ENCODE results near the gene GNS. TPM values are rescaled to one million over a fixed set of nuclear protein-coding genes. Genes with fewer than 3 reads are reported as not detected.

The GNS gene
- total RNA-seq, 4 donors from 2014 or later: 41.9 to 56.5 (median 53.9) TPM

GRCh38 chr12:64678835-64679234 lies 80.4 kb downstream of the GNS start:
- Histone ChIP-seq H3K4me1 (peaks cover 6 to 30% of the 10 kb centered on the region in 2 donors), H3K4me3 (no peak overlapping the region), H3K36me3 (no peaks in the 10 kb centered on the region), H3K9me3 (no peaks in the 10 kb centered on the region), H3K27me3 (no peaks in the 10 kb centered on the region), H3K27ac (peak overlapping the region in 3 of 4 donors; percentile 4 to 15 (median 8))
- in situ Hi-C loops (cut with MboI; ENCODE audit: low sequenced_read_pairs in 4 of 4): no loop called here
- ATAC-seq (no peak), DNase-seq (no peak)
- intact Hi-C loops (cut with DNase I; ENCODE audit: low total_unique reads): loop anchor here (5.0 kb wide), 1 partner anchor 67 kb away; the partner anchor contains the start of gene RASSF3
- TF ChIP-seq POLR2A (IDR thresholded peaks at IDR 0.05): no peak
- no peak for TF ChIP-seq CTCF (IDR thresholded peaks at IDR 0.05 in 4 of 5, conservative IDR thresholded peaks at IDR 0.05 in 1 of 5)

- H3K4me3 ChIP-seq: no peak overlapping the region
- no peak for DNase-seq
- H3K36me3 ChIP-seq: no peaks in the 10 kb centered on the region
- no peak for ATAC-seq
- H3K9me3 ChIP-seq: no peaks in the 10 kb centered on the region
- intact Hi-C loops (cut with DNase I; ENCODE audit: low total_unique reads): loop anchor here (5.0 kb wide), 1 partner anchor 66 kb away; the partner anchor contains the start of gene RASSF3
- in situ Hi-C loops (cut with MboI; ENCODE audit: low sequenced_read_pairs in 4 of 4): no loop called here
- H3K27me3 ChIP-seq: no peaks in the 10 kb centered on the region
- TF ChIP-seq POLR2A (IDR thresholded peaks at IDR 0.05) (no peak), CTCF (IDR thresholded peaks at IDR 0.05 in 4 of 5, conservative IDR thresholded peaks at IDR 0.05 in 1 of 5) (no peak)
- H3K4me1 ChIP-seq: peaks cover 12 to 35% of the 10 kb centered on the region in 2 donors
- H3K27ac ChIP-seq: no peak overlapping the region
Measured at GRCh38 chr12:64678248-64678647, 81.0 kb downstream of the GNS start.

GRCh38 chr12:64675795-64676194 lies 83.4 kb downstream of the GNS start:
- H3K36me3 ChIP-seq: no peaks in the 10 kb centered on the region
- H3K27ac ChIP-seq: peak overlapping the region in 1 of 4 donors; percentile 35
- no peak overlapping the region for H3K4me3 ChIP-seq
- ATAC-seq: no peak
- peaks cover 12 to 42% of the 10 kb centered on the region in 2 donors for H3K4me1 ChIP-seq
- H3K27me3 ChIP-seq: no peaks in the 10 kb centered on the region
- intact Hi-C loops (cut with DNase I; ENCODE audit: low total_unique reads) (loop anchor here (5.0 kb wide), 1 partner anchor 63 kb away; the partner anchor contains the start of gene RASSF3), in situ Hi-C loops (cut with MboI; ENCODE audit: low sequenced_read_pairs in 4 of 4) (no loop called here)
- no peak for DNase-seq
- TF ChIP-seq POLR2A (IDR thresholded peaks at IDR 0.05) (no peak), CTCF (IDR thresholded peaks at IDR 0.05 in 4 of 5, conservative IDR thresholded peaks at IDR 0.05 in 1 of 5) (no peak)
- no peaks in the 10 kb centered on the region for H3K9me3 ChIP-seq

GRCh38 chr12:64674367-64674922 lies 84.8 kb downstream of the GNS start:
- H3K27me3 ChIP-seq: no peaks in the 10 kb centered on the region
- H3K4me1 ChIP-seq: peaks cover 6 to 36% of the 10 kb centered on the region in 2 donors
- TF ChIP-seq POLR2A (IDR thresholded peaks at IDR 0.05) (no peak), CTCF (IDR thresholded peaks at IDR 0.05 in 4 of 5, conservative IDR thresholded peaks at IDR 0.05 in 1 of 5) (no peak)
- H3K4me3 ChIP-seq: no peak overlapping the region
- in situ Hi-C loops (cut with MboI; ENCODE audit: low sequenced_read_pairs in 4 of 4): no loop called here
- no peak for DNase-seq
- no peaks in the 10 kb centered on the region for H3K36me3 ChIP-seq
- peak overlapping the region in 1 of 4 donors; percentile 26 for H3K27ac ChIP-seq
- intact Hi-C loops (cut with DNase I; ENCODE audit: low total_unique reads): no loop called here
- H3K9me3 ChIP-seq: no peaks in the 10 kb centered on the region
- ATAC-seq: no peak
